HepG2 (cell line): ENCODE measurements around the gene IKZF3. TPM values are rescaled to one million over a fixed set of nuclear protein-coding genes. Genes with fewer than 3 reads are reported as not detected.

Experiments
- ATAC-seq: fragments of 200-7000 bp; cut with Tn5 transposase; 3 replicates; pipeline ENCODE4 v1.9.1; 2020; ENCODE audit warnings: mild to moderate bottlenecking, moderate library complexity
- BruUV-seq: library from RNA; stranded (reverse); fragments of 400-500 nt; replicated peaks from 2 replicates; lab custom pipeline; 2021; lab: Mats Ljungman, UMichigan
- CTCF ChIA-PET: fragments of 300-600 bp; formaldehyde crosslinking; extraction: SDS; loops from one replicate; lab custom pipeline; 2021; ENCODE audit warnings: low total read pairs, inconsistent platforms, low intra/inter-chr PET ratio; lab: Yijun Ruan, JAX
- POLR2A ChIA-PET: fragments of 350-600 bp; sonication (Branson Sonifier 250); formaldehyde crosslinking; loops from one replicate; lab custom pipeline; 2020; ENCODE audit warnings: antibody characterized with exemption, inconsistent platforms; lab: Yijun Ruan, JAX
- DNase-seq: peaks from one replicate; pipeline ENCODE4 v3.0.0-alpha.2; 2015; ENCODE audit warnings: low spot score
- FAIRE-seq: peaks from 3 replicates; lab custom pipeline; 2011; peaks lifted over from hg19 to GRCh38; lab: Jason Lieb, UNC
- H2AFZ ChIP-seq: one replicate; pipeline ENCODE4 v1.6.1; 2011; ENCODE audit warnings: low read length, inconsistent platforms
- H3K27ac ChIP-seq: fragments of 300-600 bp; 3 replicates; pipeline ENCODE4 v1.8.0; 2011; ENCODE audit warnings: mixed run types, mild to moderate bottlenecking, mixed read lengths, low read length, inconsistent platforms; ENCODE audit not compliant: insufficient read depth; ENCODE audit errors: extremely low read length
- H3K27me3 ChIP-seq, 2 experiments: fragments of 200-600 bp in 1 of 2; 2 replicates in 1 of 2; 3 replicates in 1 of 2; pipeline versions ENCODE4 v1.6.0 to v1.8.0; 2011; ENCODE audit warnings: low read length in 2 of 2, mild to moderate bottlenecking in 2 of 2, moderate library complexity in 2 of 2, inconsistent platforms in 1 of 2; ENCODE audit not compliant: insufficient read depth in 2 of 2, control insufficient read depth in 1 of 2
- H3K36me3 ChIP-seq, 2 experiments: fragments of 200-600 bp in 1 of 2; replicated peaks in 1 of 2; 2 replicates in 1 of 2; 3 replicates in 1 of 2; pipeline versions ENCODE4 v1.5.1 to v1.8.0; 2011; ENCODE audit warnings: low read length in 2 of 2, inconsistent platforms in 1 of 2; ENCODE audit not compliant: insufficient read depth in 2 of 2, control insufficient read depth in 1 of 2
- H3K4me1 ChIP-seq: 2 replicates; pipeline ENCODE4 v1.5.1; 2012; ENCODE audit warnings: low read length, inconsistent platforms; ENCODE audit not compliant: insufficient read depth
- H3K4me2 ChIP-seq: 2 replicates; pipeline ENCODE4 v1.6.0; 2011; ENCODE audit warnings: low read depth, low read length, inconsistent platforms
- H3K4me3 ChIP-seq, 3 experiments: fragments of 200-600 bp in 1 of 3; sonication (generic), shearing (Covaris generic) in 1 of 3; replicated peaks in 1 of 3; 2 replicates each; pipeline ENCODE4 v1.5.1; 2011 to 2016; ENCODE audit warnings: low read length in 3 of 3, inconsistent platforms in 2 of 3, low read depth in 2 of 3, mild to moderate bottlenecking in 2 of 3, control low read depth in 1 of 3, mixed read lengths in 1 of 3; ENCODE audit not compliant: insufficient read depth in 1 of 3
- H3K79me2 ChIP-seq: one replicate; pipeline ENCODE4 v1.6.1; 2011; ENCODE audit warnings: low read length, inconsistent platforms; ENCODE audit not compliant: insufficient read depth
- H3K9ac ChIP-seq: 2 replicates; pipeline ENCODE4 v1.6.0; 2011; ENCODE audit warnings: mild to moderate bottlenecking, low read depth, low read length, inconsistent platforms; ENCODE audit not compliant: insufficient read depth
- H3K9me3 ChIP-seq: 2 replicates; pipeline ENCODE4 v1.5.1; 2012; ENCODE audit warnings: mild to moderate bottlenecking, low read length
- H4K20me1 ChIP-seq: 2 replicates; pipeline ENCODE4 v1.6.0; 2011; ENCODE audit warnings: inconsistent platforms, mild to moderate bottlenecking, low read length, moderate library complexity; ENCODE audit not compliant: insufficient read depth
- ATF7-NPFF ChIP-seq: sonication (generic); formaldehyde crosslinking; IDR thresholded peaks from 2 replicates; pipeline ENCODE4 v1.8.1; 2023; ENCODE audit warnings: mild to moderate bottlenecking, low read depth, missing genetic modification reagents, moderate library complexity
- BHLHE40 ChIP-seq: IDR thresholded peaks from 2 replicates; pipeline ENCODE4 v1.6.1; 2011; ENCODE audit warnings: low read length, improper control_type of control experiment
- MAX ChIP-seq: IDR thresholded peaks from 2 replicates; pipeline ENCODE4 v1.6.1; 2012; ENCODE audit warnings: inconsistent platforms
- MNT ChIP-seq: fragments of 450-650 bp; IDR thresholded peaks from 2 replicates; pipeline ENCODE4 v1.6.1; 2016
- NFYC ChIP-seq: IDR thresholded peaks from 2 replicates; pipeline ENCODE4 v1.6.1; 2016; ENCODE audit warnings: missing genetic modification reagents, missing compliant biosample characterization
- RXRA ChIP-seq: sonication (generic); formaldehyde crosslinking; IDR thresholded peaks from 2 replicates; pipeline ENCODE4 v1.5.1; 2020; ENCODE audit warnings: missing genetic modification reagents
- SALL1 ChIP-seq: sonication (generic); formaldehyde crosslinking; IDR thresholded peaks from 2 replicates; pipeline ENCODE4 v1.8.0; 2022; ENCODE audit warnings: mild to moderate bottlenecking, missing genetic modification reagents
- ZBTB1 ChIP-seq: sonication (generic); formaldehyde crosslinking; IDR thresholded peaks from 2 replicates; pipeline ENCODE4 v1.4.0; 2020; ENCODE audit warnings: missing genetic modification reagents, borderline replicate concordance
- ZEB1 ChIP-seq: IDR thresholded peaks from 2 replicates; pipeline ENCODE4 v1.6.1; 2012; ENCODE audit warnings: mild to moderate bottlenecking, low read depth, inconsistent platforms; ENCODE audit not compliant: insufficient replicate concordance
- ZNF263 ChIP-seq: sonication (generic); formaldehyde crosslinking; IDR thresholded peaks from 2 replicates; pipeline ENCODE4 v1.4.0; 2020; ENCODE audit warnings: missing genetic modification reagents
- ZNF646 ChIP-seq: sonication (generic); formaldehyde crosslinking; IDR thresholded peaks from 2 replicates; pipeline ENCODE4 v1.9.0; 2021; ENCODE audit warnings: mild to moderate bottlenecking, missing genetic modification reagents
- ZNF772 ChIP-seq: sonication (generic); formaldehyde crosslinking; IDR thresholded peaks from 2 replicates; pipeline ENCODE4 v1.5.0; 2020; ENCODE audit warnings: mild to moderate bottlenecking, missing genetic modification reagents
- ZNF839 ChIP-seq: sonication (generic); formaldehyde crosslinking; IDR thresholded peaks from 2 replicates; pipeline ENCODE4 v1.4.0; 2020; ENCODE audit warnings: missing genetic modification reagents, mild to moderate bottlenecking, borderline replicate concordance
- ZSCAN21 ChIP-seq: sonication (generic); formaldehyde crosslinking; IDR thresholded peaks from 2 replicates; pipeline ENCODE4 v1.8.0; 2022; ENCODE audit warnings: mild to moderate bottlenecking, missing genetic modification reagents, moderate library complexity, borderline replicate concordance
- WGBS: methylation state at CpG from one replicate; pipeline ENCODE4 v1.1.6; 2017; ENCODE audit warnings: low lambda C conversion rate; 5-methylcytosine and 5-hydroxymethylcytosine counted together
- in situ Hi-C: cut with HindIII; loops from 2 replicates; pipeline ENCODE4 v1.10.0; 2017; ENCODE audit warnings: low pct_unique_long_range_greater_than_20kb; ENCODE audit not compliant: extremely low pct_ligation_motif_present
- intact Hi-C: fragments of 100-400 bp; cut with micrococcal nuclease; formaldehyde crosslinking; loops from one replicate; pipeline ENCODE4 v1.10.0; 2022; ENCODE audit not compliant: unreplicated experiment
- polyA plus RNA-seq, 8 experiments: library from polyadenylated mRNA; depleted of rRNA in 3 of 8; stranded (reverse) in 7 of 8; unstranded in 1 of 8; fragments of >200 nt; fragmentation: Illumina TruSeq in 4 of 8; extraction: Trizol in 4 of 8; gene quantifications; 2 replicates each; pipeline versions ENCODE4 v1.2.1 to v1.2.3, GENCODE V29; 2011 to 2016; ENCODE audit warnings: low read depth in 4 of 8, missing spikeins in 1 of 8, mixed read lengths in 1 of 8; ENCODE audit not compliant: insufficient read depth in 1 of 8
- total RNA-seq, 5 experiments: library from RNA; depleted of rRNA; stranded (reverse); fragments of >200 nt; fragmentation: Illumina TruSeq; extraction: Trizol; gene quantifications; 2 replicates each; pipeline ENCODE4 v1.2.3, GENCODE V29; 2016; ENCODE audit warnings: low read depth in 1 of 5

The IKZF3 gene
- total and polyA plus RNA-seq, 2 of the 13 experiments (the other 11 are each of a cell fraction or from before 2014, with no cell fraction given), result not detected

GRCh38 chr17:39755554-39756379 lies 108.3 kb downstream of the IKZF3 start:
- DNase-seq (peak; percentile 23), ATAC-seq (no peak; the same call in 2 of the 3 replicates), FAIRE-seq (peak; percentile 74)
- H3K4me1 ChIP-seq, result peaks cover 69% of the 10 kb centered on the region
- no peaks in the 10 kb centered on the region for H3K36me3 ChIP-seq
- BruUV-seq, result no TSS peak
- H3K27ac ChIP-seq, result no peak overlapping the region
- POLR2A ChIA-PET, result interaction anchor here (0.6 to 5.3 kb wide), 13 partner anchors 16 to 170 kb away, joined by 3 to 52 read pairs (median 4); partner anchors contain the start of genes ERBB2, MIEN1 and PGAP3
- H3K9ac ChIP-seq, result peak overlapping the region; percentile 69; the same call in 1 of the 2 replicates
- H2AFZ ChIP-seq, result no peak overlapping the region
- H3K9me3 ChIP-seq, result no peaks in the 10 kb centered on the region
- in situ Hi-C loops (no loop called here), intact Hi-C loops (loop anchor here (2.0 kb wide), 1 partner anchor 133 kb away; no protein-coding TSS in a partner anchor)
- WGBS, result 32% methylated on average over 18 of the region's 18 CpGs
- no peaks in the 10 kb centered on the region for H4K20me1 ChIP-seq
- H3K4me2 ChIP-seq, result peak overlapping the region; percentile 91
- CTCF ChIA-PET, result interaction anchor here (1.5 to 4.0 kb wide), 4 partner anchors 38 to 136 kb away, joined by 4 to 57 read pairs (median 10); no protein-coding TSS in a partner anchor
- peak overlapping the region; percentile 63 to 80 (median 73); a peak in 3 of 6 replicates for H3K4me3 ChIP-seq
- no peaks in the 10 kb centered on the region for H3K79me2 ChIP-seq
- peaks cover 6 to 48% of the 10 kb centered on the region in 2 experiments for H3K27me3 ChIP-seq
- peak; percentile 54; the same call in 1 of the 2 replicates for TF ChIP-seq ZNF646
- peak; percentile 40; the same call in 1 of the 2 replicates for TF ChIP-seq MNT
- peak; percentile 27; the same call in 1 of the 2 replicates for TF ChIP-seq ATF7-NPFF
- TF ChIP-seq ZEB1, result no peak
- TF ChIP-seq SALL1, result peak; percentile 22; the same call in 1 of the 2 replicates
- TF ChIP-seq RXRA (CRISPR knock-in tag), result peak; percentile 7; the same call in 1 of the 2 replicates
- 0 out of 2 replicates have a peak, but pooled peaks have one; percentile 17 for TF ChIP-seq ZNF263 (CRISPR knock-in tag)
- TF ChIP-seq ZNF839 (CRISPR knock-in tag), result peak; percentile 91; the same call in 1 of the 2 replicates
- TF ChIP-seq ZSCAN21 (CRISPR knock-in tag), result 0 out of 2 replicates have a peak, but pooled peaks have one; percentile 61
- TF ChIP-seq ZBTB1 (CRISPR knock-in tag), result no peak
- TF ChIP-seq BHLHE40, result peak; percentile 47; the same call in 1 of the 2 replicates
- TF ChIP-seq NFYC (CRISPR knock-in tag), result no peak
- TF ChIP-seq MAX, result 0 out of 2 replicates have a peak, but pooled peaks have one; percentile 38
- 0 out of 2 replicates have a peak, but pooled peaks have one; percentile 30 for TF ChIP-seq ZNF772 (CRISPR knock-in tag)
